OCI-M2 (cell line): ENCODE measurements around the gene DOHH.

Experiments used
- DNase-seq: peaks from one replicate; lab custom pipeline; 2025; ENCODE audit not compliant: unreplicated experiment; lab: John Stamatoyannopoulos, UW

DOHH gene

DNA sequence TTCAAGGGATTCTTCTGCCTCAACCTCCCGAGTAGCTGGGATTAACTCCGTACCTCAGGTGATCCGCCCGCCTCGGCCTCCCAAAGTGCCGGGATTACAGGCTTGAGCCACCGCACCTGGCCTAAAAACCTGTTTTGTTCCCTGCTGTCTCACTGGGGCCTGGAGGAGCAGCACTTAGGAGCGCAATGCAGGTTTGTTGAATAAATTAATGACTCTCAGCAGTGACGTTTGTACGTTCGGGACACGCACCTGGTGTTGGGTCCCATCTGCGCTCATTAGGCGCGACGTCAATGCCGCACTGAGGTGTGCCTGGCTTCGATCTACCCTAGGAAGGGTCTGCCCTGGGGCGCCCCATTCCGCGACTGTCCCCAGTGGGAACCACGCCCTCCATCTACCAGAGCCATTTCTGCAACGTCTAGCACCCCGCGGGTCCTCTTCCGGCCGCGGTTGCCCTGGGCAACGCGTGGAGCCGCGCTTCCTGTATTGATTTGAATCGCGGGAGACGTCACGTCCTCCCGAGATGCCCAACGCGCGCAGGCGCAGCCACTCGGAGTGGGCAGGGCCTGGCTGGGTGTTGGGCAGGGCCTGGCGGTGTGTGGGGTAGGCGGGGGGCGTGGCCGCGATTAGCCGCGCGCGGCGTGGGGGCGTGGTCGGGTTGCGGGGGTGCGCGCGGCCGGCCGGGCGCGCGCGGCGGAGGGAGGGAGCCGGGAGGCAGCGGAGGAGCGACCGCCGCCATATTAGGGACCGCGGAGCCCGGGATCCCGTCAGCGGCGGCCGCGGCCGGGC, 5.3 kb upstream of the DOHH start, which contains the start of gene FZR1:
Gene FZR1 (plus strand): TSS at position 714 of the 786 bp plus-strand sequence. CDS start 16,679 bp downstream, outside the sequence.
- peak; percentile 62 for DNase-seq

DNA sequence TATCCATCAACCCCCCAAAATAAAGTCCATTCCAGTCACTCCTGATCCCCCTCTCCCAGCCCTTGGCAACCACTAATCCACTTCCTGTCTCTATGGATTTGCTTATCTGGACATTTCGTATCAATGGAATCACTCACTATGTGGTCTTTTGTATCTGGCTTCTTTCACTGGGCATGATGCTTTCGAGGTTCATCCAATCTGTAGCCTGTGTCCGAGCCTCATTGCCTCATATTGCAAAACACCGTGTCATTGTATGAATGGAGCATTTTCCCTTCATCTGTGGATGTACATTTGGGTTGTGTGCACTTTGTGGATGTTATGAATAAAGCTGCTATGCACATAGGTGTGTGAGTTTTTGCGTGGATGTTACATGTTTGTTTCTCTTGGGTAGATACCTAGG, 4.3 kb upstream of the DOHH start:
- no peak for DNase-seq

DNA sequence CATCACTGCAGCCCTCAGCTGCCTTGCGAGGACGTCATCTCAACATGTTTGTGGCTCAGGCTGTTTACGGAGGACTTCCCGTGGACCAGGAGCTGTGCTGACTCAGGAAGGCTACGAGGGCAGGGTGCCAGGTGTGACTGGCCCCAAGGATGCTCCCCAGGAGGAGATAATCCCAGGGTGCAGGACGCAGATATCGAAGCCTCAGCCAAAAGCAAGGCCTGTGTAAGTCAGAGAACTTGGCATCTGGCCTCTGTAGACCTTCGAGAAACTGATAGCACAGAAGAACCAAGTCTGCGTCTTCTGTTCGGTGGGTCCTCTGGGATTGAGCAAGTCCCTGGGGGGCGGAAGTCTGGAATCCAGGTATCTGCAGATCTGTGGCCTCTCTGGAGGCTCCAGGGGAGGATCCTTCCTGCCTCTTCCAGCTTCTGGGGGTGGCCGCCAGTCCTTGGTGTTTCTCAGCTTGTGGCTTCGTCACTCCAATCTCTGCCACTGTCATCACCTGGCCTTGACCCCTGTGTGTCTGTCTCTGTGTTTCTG, 2.6 kb upstream of the DOHH start:
- DNase-seq = no peak

DNA sequence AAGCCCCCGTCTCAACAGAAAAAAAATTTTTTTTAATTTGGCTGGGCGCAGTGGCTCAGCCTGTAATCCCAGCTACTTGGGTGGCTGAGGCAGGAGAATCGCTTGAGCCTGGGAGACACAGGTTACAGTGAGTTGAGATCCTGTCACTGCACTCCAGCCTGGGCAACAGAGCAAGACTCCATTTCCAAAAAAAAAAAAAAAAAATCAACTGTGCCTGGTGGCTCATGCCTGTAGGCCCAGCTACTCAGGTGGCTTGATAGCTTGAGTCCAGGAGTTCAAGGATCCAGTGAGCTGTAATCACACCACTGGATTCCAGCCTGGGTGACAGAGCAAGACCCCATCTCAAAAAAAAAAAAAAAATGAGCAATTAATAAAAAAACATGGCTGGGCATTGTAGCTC, 1.3 kb upstream of the DOHH start:
- DNase-seq = no peak

DNA sequence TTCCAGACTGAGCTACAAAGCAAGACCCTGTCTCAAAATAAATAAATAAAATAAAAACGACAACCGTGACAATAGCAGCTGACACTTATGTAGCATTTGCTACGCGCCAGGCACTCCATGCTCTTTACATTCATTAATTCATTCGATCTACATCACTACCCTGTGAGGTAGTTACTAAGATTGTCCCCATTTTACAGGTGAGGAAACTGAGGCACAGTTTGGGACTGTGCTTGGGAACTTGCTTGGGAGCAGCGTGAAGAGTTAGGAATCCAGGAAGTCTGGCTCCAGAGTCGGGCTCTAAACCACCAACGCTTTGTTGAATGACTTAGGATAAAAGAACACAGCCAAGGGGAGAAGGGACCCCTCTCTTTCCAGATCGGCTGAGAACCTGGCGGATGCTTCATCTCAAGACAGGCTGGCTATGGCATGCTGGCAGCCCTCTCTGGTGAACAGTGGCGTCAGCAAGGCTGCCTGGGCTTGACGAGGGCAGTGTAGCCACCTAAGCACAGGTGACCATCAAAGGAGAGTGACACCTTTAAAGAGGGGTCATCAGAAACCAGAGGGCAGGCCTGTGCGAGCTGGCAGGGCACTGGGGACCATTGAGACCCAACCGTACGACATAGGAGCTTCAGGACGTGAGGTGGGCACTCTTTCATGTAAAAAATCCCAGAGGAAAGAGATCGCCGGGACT, 591 bp downstream of the DOHH start:
- DNase-seq = no peak

DNA sequence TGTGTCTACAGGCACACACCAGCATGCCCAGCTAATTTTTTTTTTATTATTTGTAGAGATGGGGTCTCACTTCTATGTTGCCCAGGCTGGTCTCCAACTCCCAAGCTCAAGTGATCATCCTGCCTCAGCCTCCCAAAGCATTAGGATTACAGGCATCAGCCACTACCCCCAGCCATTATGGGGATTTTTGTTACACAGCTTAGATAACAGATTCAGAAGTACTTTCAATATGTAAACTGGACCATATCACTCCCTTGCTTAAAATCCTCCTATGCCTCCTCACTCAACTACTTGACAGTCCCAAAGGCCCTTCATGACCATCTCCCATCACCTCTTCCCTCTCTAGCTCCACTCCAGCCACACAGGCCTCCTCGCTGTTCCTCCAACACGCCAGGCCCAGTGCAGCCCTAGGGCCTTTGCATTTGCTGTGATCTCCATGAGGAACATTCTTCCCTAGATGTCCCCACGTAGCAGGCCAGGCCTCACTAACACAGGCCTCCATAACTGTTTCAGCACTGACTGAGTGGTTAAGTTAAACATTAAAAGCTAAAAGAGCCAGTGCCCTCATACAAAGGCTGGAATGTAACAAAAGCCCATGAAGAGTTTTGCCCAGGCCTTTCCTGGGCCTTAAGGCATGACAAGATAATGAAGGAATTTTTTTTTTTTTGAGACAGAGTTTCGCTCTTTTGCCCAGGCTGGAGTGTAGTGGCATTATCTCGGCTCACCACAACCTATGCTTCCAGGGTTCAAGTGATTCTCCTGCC, 2.5 kb downstream of the DOHH start:
- DNase-seq = no peak

DNA sequence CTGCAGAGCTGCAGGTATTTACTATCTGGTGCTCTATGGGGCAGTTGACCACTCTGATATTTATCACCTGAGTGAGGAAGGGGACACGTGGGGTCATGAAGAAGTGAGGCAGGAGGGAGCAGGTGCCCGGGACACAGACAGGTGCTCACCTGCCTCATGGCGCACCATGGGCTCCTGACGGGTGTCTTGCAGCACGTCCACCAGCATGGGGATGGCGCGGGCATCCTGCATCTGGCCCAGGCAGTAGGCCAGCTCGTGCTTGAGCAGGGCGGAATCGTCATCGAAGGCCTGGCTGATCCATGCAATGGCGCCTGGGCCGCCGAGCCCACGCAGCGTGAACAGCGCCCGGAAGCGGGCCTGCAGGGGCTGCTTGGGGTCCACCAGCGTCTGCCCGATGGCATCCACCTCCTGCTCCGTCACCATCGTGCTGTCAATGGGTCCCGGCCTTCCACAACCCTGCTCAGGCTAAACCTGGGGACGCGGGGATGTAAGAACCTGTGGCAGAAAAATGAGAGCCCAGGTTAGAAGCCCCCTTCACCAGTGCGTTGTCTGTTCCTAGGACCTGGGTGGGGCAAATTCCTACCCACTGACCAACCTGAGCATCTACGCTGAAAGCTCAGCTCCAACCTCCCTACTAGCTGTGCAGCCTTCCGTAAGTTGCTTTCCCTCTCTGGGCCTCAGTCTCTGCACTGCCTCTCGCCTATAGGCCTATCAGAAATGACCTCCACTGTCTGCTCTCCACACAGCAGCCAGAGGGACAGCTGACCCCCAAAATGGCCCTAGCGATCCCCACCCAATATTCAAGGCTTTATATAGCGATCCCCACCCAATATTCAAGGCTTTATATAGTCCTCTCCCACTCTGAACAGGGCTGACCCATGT, 3.8 kb downstream of the DOHH start:
- DNase-seq = no peak

DNA sequence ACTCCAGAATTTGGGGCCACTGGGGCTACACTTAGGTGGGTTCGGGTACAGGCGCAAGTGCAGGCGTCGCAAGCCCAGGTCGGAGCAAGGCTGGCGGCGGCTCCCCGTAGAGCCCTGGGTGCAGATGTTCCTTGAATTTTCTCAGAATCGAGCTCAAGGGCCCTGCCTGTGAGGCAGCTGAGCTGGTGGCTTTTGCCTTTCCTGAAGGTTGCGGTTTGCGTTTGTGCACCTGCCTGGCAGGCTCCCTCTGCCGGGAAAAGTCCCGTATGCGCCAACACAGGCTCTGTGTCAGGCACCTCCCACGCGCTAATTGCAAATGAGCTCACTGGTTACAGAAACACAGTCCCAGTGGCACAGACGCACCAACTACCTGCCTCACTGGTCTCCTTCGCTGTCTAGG, 5.9 kb downstream of the DOHH start:
- no peak for DNase-seq

DNA sequence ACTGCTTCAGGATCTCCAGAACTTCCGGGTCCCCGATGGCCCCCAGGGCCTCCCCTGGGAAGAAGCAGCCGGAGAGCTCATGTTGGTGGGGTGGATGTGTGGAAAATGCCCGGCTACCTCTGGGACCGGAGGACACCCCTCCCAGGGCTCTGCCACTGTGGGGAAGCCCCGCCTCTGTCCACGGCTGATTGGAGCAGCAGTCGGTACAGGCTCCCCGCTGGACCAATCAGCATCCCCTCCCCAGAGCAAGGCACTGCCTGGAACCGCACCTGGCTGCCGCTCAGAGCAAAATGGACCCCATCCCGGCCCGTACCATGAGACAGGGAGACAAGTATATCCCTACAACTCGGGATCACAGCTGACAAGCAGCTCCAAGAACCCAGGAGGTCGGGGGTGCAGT, 6.4 kb downstream of the DOHH start:
- no peak for DNase-seq

DNA sequence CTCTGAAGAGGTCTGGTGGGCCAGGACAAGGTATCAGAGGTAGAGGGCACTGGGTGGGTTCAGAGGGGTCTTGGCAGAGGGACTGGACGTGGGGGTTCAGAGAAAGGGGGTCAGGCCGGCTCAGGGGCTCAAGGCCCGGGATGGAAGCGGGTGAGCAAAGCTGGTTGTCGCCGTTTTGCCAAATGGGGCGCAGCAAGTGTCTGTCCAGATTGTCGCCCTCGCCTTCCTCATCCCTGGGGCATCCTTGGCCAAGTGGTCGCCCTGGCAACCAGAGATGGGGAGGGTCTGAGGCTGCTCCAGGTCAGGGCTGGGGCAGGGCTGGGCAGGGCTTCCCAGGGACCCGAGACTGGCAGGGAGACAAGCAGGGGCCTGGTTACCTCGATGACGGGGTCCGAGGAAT, 6.8 kb downstream of the DOHH start:
- DNase-seq = no peak

DNA sequence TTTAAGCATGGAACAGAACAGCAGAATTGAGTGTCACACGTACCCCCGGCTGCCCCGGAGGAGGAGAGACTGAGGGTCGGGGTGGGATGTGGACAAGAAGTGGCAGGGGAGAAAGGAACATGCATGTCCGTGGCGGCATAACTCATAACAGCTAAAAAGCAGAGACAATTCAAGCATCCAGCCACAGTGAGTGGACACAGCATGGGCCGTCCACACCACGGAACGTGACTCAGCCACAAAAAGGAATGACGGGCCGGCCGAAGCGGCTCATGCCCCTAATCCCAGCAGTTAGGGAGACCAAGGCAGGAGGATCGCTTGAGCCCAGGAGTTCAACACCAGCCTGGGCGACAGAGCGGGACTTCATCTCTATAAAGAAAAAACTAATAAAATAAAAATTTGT, 7.6 kb downstream of the DOHH start:
- DNase-seq = no peak

DNA sequence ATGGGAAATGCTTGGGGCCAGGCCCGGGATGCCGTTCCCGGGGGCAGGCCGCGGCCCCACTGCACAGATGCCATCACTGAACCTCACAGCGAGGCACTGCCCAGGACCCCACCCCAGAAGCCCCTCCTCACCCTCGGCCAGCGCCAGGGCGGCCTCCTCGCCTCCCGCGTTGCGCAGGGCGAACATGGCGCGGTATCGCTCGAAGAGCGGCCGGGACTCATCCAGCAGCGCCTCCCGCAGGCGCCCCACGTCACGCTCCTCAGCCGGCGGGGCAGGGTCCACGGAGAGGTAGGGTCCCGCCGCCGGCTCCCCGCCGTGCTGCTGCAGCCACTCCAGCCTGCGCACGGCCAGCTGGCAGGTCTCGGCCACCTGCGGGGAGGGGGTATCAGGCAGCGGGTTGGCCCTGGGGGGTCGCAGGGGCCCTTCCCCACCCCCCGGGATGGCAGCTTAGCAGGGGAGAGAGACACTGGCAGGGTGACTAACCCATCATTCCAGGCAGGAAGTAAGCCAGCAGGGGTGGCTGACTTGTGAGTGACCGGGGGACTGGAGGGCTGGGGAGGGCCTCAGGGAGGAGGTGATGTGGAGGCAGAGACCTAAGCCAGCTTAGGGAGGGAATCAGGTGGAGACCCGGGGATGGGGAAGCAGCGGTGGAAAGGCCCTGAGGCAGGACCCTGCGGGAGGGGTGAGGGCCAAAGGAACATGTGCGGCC, 8.2 kb downstream of the DOHH start:
- DNase-seq = no peak

DNA sequence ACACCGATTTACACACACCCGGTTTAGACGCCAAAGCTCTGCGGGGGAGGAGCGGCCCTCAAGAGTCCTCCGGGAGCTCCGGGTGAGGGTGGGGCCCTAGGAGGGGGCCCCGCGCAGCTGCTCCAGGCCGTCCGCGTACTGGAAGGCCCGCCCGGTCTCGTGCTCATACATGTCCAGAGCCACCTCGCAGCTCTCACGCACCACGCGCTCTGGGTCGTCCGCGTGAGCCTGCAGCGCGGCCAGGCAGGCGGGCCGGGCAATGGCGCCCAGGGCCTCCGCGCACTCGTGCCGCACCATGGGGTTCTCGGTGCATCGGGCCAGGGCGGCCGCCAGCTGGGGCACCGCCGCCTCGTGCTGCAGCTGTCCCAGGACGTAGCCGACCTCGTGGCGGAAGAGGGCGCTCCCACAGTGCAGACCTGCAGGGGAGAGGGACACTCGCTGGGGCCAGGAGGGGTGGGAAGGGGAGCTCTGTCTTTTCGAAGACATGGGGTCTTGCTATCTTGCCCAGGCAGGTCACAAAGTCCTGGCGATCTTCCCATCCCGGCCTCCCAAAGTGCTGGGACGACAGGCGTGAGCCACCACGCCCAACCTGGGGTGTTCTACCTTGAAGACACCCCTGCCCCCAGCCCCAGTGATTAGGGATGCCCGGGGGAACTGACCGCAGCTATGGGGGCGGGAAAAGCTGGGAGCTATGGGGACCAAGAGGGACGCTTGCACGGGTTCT, 8.9 kb downstream of the DOHH start:
- DNase-seq = no peak

DNA sequence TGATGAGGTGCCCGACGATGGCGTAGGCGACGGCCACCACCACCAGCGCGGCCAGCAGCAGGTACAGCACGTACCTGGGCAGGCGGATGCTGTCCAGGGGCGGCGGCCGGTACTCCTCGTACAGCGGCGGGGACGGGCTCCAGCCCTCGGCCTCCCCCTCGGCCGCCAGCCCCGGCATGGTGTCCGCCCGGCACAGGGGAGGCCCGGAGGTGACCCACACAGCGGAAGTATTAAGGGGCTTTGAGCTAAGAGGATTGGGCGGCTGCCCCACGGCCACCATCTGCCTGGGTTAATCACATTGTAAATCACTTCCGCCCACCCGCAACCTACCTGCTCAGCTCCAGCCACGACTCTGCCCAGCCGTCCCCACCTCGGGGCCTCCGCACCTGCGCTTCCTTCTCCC, 17.2 kb downstream of the DOHH start, which contains the start of gene SMIM44:
Gene SMIM44 (minus strand): TSS at position 216 of the 403 bp plus-strand sequence. CDS start 38 bp downstream, at position 178.
- no peak for DNase-seq

DNA sequence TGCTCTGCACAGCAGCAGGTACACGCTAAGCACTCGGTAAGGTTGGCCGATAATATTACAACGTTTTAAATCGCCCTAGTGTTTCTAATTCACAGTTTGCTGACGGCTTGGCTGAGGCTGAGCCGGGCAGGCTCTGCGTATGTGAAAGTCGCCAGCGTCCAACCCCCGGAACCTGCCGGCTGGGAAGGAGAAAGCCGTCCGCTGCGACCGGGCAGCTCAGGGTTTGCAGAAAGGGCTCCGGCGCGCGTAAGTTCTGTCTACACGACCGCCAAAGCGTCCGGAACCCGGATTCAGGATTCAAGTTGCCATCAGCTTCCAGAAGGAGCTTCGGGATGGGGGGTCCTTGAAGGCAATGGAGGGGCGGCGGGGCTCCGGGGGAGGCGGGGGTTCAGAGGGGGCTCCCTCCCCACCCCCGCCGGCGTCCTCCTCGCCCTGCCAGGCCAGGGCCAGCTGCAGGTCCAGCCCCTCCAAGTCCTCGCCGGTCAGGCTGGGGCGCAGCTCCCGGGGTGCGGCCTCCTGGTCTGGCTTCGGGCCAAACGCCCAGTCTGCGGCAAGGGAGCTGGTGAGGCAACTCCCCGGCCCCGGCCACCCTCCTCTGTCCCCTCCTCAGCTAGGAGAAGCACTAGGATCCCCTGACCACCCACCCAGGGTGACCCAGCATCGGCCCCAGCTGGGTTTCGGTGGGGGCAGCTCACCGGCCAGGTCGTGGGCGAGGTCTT, 17.8 kb downstream of the DOHH start:
- no peak for DNase-seq

DNA sequence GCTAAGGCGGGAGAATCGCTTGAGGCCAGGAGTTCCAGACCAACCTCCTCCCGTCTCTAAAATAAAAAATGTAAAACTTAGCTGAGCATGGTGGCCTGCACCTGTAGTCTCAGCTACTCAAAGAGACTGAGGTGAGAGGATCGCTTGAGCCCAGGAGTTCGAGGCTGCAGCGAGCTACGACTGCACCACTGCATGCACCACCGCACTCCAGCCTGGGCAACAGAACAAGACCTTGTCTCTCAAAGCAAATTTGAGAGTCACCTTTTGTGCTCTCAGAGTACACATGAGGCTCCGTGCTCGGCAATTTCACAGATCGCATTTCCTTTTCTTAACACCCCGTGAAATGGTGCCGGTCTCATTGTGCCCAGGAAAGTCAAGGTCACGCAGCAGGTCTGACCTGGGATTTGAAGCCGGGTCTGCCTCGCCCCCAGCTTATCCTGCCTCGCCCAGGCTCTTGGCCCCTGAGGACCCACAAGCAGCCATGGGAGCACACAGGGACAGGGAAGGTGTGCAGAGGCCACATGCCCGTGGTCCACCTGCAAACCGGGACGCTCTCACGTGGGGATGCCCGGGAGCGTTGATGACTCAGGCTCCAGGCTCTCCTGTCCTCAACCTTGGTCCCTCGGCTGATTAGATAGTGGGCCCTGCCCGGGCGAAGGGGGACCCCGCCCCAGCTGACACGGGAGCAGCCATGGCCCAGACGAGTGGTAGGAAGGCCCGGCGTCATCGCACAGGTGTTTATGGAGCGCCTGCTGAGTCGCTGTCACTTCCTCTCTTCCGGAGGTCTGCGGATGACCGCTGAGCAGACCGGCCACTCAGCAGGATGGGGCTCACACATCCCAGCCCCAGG, 19.0 kb downstream of the DOHH start:
- DNase-seq = no peak

DNA sequence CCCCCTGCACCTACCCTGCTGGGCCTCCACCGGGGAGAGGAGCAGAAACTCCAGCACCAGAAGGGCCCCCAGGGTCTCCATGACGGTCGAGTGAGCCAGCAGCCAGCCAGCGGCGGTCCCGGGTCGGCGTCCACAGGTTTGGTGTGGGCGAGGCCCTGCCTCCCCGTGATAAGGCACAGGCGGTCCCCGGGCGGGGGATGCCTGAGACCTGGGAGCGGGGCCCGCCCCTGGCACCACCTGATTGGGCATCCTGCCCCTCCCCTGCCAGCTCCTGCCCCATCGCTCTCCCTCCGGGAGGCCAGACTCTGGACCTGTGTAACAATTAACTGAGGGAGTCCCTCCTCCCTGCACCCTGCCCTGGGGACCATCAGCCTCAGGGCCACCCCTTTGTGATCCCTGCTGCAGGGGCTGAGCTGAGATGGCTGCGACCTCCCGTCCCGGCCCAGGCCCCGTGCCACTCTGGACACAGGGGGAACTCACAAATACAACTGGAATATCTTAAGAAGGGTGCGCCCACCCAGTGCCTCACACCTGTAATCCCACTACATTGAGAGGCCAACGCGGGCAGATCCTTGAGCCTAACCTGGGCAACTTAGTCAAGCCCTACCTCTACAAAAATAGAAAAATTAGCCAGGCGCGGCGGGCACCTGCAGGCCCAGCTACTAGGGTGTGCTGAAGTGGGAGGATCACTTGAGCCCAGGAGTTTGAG, 19.9 kb downstream of the DOHH start, which contains the start of gene SMIM24:
Gene SMIM24 (minus strand): TSS at position 143 of the 709 bp plus-strand sequence. CDS start 62 bp downstream, at position 81.
- no peak for DNase-seq
